CD4-positive, alpha-beta T cell treated with Interleukin-6 for 4 hours (primary cell): ENCODE results near the gene AR.
"Not testable (repeated sequence)": the region's sequence is repeated elsewhere in the genome, so short reads cannot be mapped to it uniquely, and the experiment has no call there.

ENCODE experiments used
- DNase-seq: peaks from one replicate; pipeline ENCODE4 v3.0.0-alpha.2; 2020; ENCODE audit warnings: mixed read lengths

AR gene

DNA sequence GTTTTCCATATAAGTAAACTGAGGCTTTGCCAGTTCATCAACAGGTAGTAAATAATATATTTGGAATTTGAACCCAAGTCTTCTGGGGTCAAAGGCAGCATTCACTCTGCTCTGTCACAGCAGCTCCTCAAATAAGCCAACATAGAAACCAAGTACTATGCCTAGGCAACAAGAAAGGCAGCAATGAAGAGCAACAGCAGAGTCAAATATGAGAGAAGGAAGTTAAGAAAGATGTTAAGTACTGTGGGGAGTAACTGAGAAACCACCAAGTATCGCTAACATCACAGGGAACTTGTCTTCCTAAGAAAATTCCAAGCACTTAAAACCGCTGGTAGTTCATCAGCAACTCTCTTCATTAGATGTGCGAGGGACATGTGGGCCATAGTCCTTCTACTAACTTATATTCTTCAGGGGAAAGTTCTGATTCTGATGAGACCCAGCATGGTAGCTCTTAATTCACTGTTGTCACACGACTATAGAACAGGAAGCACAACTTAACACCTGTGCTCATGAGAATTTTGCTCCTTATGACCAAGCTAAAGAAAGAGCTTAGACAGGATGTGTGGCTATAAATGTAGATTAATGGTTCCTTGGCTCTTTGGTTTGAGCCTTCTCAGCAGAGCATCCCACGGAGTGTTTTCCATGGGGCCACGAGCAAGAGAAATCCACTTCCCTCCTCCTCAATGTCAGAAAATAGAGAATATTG lies 107.8 kb downstream of the AR start:
- DNase-seq = no peak

DNA sequence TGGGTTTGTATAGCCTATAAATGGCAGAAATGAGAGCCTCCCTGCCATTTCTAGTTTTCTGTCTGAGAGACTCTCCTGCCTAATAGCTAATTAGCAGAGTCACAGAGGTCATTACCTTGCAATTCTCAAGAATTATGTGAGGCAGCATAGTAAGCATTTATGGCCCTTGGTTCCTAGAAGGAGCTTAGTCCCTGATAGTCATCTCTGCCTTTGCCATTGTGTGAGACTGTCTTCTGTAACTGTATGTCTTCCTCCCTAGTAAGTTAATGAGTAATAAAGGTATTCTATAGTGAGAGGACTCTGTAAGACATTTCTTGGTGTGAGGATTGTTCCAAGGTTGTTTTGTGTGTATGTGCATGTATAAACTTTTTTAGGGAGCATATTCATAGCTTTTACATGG lies 108.7 kb downstream of the AR start:
- DNase-seq = no peak

- no peak for DNase-seq
Observed at GRCh38 chrX:67654301-67654700, 110.5 kb downstream of the AR start.

- no peak for DNase-seq
Observed at GRCh38 chrX:67665583-67665982, 121.8 kb downstream of the AR start.

DNA sequence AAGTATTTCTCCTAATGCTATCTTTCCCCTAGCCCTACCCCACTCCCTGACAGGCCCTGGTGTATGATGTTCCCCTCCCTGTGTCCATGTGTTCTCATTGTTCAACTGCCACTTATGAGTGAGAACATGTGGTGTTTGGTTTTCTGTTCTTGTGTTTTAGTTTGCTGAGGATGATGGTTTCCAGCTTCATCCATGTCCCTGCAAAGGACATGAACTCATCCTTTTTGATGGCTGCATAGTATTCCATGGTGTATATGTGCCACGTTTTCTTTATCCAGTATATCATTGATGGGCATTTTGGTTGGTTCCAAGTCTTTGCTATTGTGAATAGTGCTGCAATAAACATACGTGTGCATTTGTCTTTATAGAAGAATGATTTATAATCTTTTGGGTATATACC lies 126.9 kb downstream of the AR start:
- DNase-seq = not testable (repeated sequence)

DNA sequence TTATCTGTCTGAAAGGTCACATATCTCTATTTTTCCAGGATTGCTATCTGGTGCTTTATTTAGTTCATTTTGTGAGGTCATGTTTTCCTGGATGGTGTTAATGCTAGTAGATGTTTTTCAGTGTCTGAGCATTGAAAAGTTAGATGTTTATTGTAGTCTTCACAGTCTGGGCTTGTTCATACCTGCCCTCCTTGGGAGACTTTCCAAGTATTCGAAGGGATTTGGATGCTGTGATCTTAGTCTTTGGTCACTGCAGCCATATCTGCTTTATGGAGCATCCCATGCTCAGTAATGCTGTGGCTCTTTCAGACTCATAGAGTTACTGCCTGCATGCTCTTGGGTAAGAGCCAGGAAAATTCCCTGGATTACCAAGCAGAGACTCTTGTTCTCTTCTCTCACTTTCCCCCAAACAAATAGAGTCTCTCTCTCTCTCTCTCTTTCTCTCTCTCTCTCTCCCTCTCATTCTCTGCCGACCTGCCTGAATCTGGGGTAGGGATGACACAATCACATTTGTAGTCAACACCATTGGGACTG lies 130.0 kb downstream of the AR start:
- DNase-seq = no peak

- no peak for DNase-seq
Observed at GRCh38 chrX:67674741-67675140, 130.9 kb downstream of the AR start.

GRCh38 chrX:67684136-67684535 lies 140.3 kb downstream of the AR start:
- DNase-seq = no peak

GRCh38 chrX:67692246-67692645 lies 148.4 kb downstream of the AR start:
- DNase-seq = no peak

- DNase-seq = no peak
Observed at GRCh38 chrX:67693928-67694327, 150.1 kb downstream of the AR start.

DNA sequence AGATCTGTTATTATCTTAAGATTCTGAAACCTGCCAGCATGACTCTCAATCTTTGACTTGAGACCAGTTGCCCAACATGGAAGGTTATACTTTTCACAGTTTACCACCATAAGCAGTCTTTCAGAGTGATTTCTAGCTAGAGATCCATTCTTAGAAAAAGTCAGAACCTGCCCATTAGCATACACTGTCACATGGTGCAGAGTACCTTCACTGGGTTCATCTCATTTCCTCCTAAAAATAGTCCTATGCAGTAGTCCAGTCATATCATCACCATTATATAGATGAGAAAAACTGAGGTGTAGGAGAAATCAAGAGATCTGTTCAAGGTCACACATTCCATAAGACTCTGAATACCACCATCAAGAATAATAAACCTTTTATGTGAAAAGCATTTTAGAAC lies 153.6 kb downstream of the AR start:
- DNase-seq = no peak

DNA sequence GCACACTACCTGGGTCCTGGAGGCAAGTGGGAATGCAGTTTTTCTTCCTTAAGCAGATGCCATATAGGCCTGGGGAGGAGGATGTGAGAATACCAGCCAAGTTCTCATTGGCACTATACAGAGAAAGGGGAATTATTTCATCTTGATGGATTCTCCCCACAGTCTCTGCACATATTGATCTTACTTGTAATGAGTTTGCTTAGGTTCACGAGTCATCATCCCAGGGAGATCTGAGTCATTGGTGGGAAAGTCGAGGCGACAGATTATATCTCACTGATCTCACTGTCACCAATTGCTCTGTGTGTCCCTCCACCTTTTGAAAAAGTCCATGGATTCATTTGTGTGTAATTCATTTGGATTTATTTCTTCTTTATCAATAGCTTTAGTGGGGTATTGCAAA lies 156.8 kb downstream of the AR start:
- DNase-seq = no peak

DNA sequence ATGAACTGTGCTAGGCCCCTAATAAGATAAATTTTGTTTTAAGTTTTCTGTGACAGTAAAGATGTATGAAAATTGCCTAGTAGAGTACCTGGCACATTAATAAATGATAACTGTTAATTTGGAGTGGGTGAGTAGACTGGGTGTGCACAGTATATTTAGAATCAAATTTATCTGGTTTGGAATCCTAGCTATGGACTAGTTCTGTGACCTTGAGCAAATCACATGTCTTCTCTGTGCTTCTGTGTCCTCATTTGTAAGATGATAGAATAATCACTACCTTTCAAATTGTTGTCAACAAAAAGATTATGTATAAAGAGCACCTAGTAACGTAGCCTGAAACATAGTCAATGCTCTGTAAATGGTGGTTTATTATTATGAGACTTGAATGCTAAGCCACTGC lies 170.2 kb downstream of the AR start:
- no peak for DNase-seq

DNA sequence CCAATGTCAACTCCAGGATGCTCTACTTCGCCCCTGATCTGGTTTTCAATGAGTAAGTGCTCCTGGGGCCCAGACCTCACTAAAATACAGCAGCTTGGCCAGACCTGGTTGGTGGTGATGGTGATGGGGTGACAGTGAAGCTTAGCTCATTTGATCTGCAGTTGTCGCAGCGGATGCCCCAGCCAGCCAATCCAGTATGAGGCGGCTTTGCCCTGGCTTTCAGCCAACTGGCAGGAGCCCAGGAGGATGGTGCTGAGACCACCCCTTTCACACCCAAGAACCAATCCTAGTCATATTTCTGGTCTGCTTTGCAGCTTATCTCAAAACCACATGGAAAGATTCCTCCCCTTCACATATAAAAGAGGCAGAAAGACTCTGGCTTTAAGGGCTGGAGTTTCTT lies 173.8 kb downstream of the AR start:
- no peak for DNase-seq

- DNase-seq = no peak
Observed at GRCh38 chrX:67718926-67719325, 175.1 kb downstream of the AR start.

- DNase-seq = no peak
Observed at GRCh38 chrX:67720344-67720743, 176.5 kb downstream of the AR start.

GRCh38 chrX:67721321-67721720 lies 177.5 kb downstream of the AR start:
- no peak for DNase-seq

GRCh38 chrX:67723580-67724351 lies 179.9 kb downstream of the AR start:
- DNase-seq = no peak

- no peak for DNase-seq
Observed at GRCh38 chrX:67724359-67725110, 180.7 kb downstream of the AR start.

GRCh38 chrX:67725471-67725870 lies 181.7 kb downstream of the AR start:
- no peak for DNase-seq

- no peak for DNase-seq
Observed at GRCh38 chrX:67726018-67726417, 182.2 kb downstream of the AR start.

GRCh38 chrX:67727576-67727975 lies 183.8 kb downstream of the AR start:
- DNase-seq = no peak

- no peak for DNase-seq
Observed at GRCh38 chrX:67730296-67730695, 186.5 kb downstream of the AR start.

DNA sequence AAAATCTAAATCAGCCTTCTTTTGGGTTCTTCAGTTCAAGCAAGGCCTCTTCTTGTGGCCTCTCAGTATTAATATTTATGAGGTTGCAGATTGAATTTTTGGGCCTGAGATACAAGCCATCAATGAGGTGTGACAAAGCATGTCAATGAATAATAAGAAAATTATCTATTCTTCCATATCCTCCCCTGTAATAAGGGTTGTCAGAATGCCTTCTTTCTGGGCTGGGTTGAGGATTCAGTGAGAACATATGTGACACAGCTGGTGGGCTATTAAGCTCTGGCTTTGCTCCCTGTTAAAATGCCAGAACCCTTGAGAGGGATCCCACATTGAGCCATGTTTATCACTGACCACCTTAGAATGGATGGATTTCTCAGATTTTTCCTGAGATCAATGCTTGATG lies 187.2 kb downstream of the AR start:
- no peak for DNase-seq
